GM18517 (cell line): ENCODE data around the gene FAM76B.
A peak's percentile ranks its signal among the peaks of the same experiment; 100 is the strongest.
"Not testable (repeated sequence)": the region's sequence is repeated elsewhere in the genome, so short reads cannot be mapped to it uniquely, and the experiment has no call there.

Experiments used
- ATAC-seq: cut with Tn5 transposase; IDR thresholded peaks from one replicate; pipeline ENCODE4 v1.9.1; 2021; ENCODE audit warnings: mild to moderate bottlenecking, moderate library complexity; ENCODE audit not compliant: unreplicated experiment

The FAM76B gene

GRCh38 chr11:95789506-95790122 lies at the start of gene FAM76B:
Gene FAM76B, minus strand, starts transcription at chr11:95789782. Its CDS starts 304 bp downstream, at chr11:95789478.
- peak; percentile 68 for ATAC-seq

- ATAC-seq = peak; percentile 82
Observed at GRCh38 chr11:95835768-95836488, 46.3 kb upstream of the FAM76B start.

- ATAC-seq = no peak
Observed at GRCh38 chr11:95835351-95835750, 45.8 kb upstream of the FAM76B start.

GRCh38 chr11:95833378-95833777 lies 43.8 kb upstream of the FAM76B start:
- no peak for ATAC-seq

- no peak for ATAC-seq
Observed at GRCh38 chr11:95832763-95833162, 43.2 kb upstream of the FAM76B start.

GRCh38 chr11:95831198-95831883 lies 41.8 kb upstream of the FAM76B start:
- no peak for ATAC-seq

- ATAC-seq = no peak
Observed at GRCh38 chr11:95829580-95830259, 40.1 kb upstream of the FAM76B start.

- no peak for ATAC-seq
Observed at GRCh38 chr11:95827696-95828095, 38.1 kb upstream of the FAM76B start.

- ATAC-seq = no peak
Observed at GRCh38 chr11:95821640-95822039, 32.1 kb upstream of the FAM76B start.

GRCh38 chr11:95816037-95816436 lies 26.5 kb upstream of the FAM76B start:
- no peak for ATAC-seq

GRCh38 chr11:95811052-95811451 lies 21.5 kb upstream of the FAM76B start:
- ATAC-seq = not testable (repeated sequence)

- ATAC-seq = not testable (repeated sequence)
Observed at GRCh38 chr11:95806464-95806863, 16.9 kb upstream of the FAM76B start.

- ATAC-seq = no peak
Observed at GRCh38 chr11:95805869-95806268, 16.3 kb upstream of the FAM76B start.

- ATAC-seq = no peak
Observed at GRCh38 chr11:95803973-95804372, 14.4 kb upstream of the FAM76B start.

GRCh38 chr11:95802806-95803205 lies 13.2 kb upstream of the FAM76B start:
- no peak for ATAC-seq

- no peak for ATAC-seq
Observed at GRCh38 chr11:95800438-95800837, 10.9 kb upstream of the FAM76B start.

GRCh38 chr11:95799546-95799945 lies 10.0 kb upstream of the FAM76B start:
- ATAC-seq = no peak

- ATAC-seq = no peak
Observed at GRCh38 chr11:95796501-95796900, 6.9 kb upstream of the FAM76B start.

- no peak for ATAC-seq
Observed at GRCh38 chr11:95795627-95796295, 6.2 kb upstream of the FAM76B start.

- ATAC-seq = no peak
Observed at GRCh38 chr11:95794086-95794485, 4.5 kb upstream of the FAM76B start.

- ATAC-seq = no peak
Observed at GRCh38 chr11:95793116-95793515, 3.5 kb upstream of the FAM76B start.
